Measurements from ENCODE around the gene AIFM3.
A peak's percentile ranks its signal among the peaks of the same experiment; 100 is the strongest.

Gene AIFM3

DNA sequence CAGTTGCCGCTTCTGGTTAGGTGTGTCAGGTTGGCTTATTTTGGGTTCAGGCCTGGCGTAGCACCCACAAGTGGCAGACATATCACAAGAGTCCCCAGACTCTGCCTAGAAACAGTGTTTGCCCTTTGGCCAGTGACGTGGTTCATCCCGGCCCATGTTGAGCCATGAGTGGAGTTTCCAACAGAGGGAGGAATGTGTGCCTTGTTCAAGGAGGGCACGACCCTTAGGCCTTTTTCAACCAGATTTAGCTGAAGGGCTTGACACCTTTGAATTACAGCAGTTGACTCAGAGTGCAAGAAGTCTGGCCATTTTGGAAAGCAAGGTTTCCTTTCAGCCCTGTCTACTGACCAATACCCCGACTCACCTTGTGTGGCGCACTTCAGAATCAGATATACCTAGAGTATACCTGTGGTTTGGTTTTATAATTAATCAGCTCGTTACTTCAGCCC lies 15.1 kb upstream of the AIFM3 start:
- Histone ChIP-seq H3K36me3 (ENCODE audit: control insufficient read depth, insufficient read depth, low read length) (peaks cover 57% of the 10 kb centered on the region), H3K27ac (ENCODE audit: low read depth, low read length) (no peak overlapping the region), H3K9me3 (ENCODE audit: control insufficient read depth, insufficient read depth, low read depth, low read length) (no peaks in the 10 kb centered on the region), H3K9ac (ENCODE audit: low read length) (no peak overlapping the region), H3K4me3 (ENCODE audit: low read depth, low read length) (no peak overlapping the region), H3K27me3 (ENCODE audit: control insufficient read depth, insufficient read depth, low read length) (peaks cover 5% of the 10 kb centered on the region), H3K4me1 (ENCODE audit: control insufficient read depth, insufficient read depth, low read length) (peaks cover 10% of the 10 kb centered on the region)

DNA sequence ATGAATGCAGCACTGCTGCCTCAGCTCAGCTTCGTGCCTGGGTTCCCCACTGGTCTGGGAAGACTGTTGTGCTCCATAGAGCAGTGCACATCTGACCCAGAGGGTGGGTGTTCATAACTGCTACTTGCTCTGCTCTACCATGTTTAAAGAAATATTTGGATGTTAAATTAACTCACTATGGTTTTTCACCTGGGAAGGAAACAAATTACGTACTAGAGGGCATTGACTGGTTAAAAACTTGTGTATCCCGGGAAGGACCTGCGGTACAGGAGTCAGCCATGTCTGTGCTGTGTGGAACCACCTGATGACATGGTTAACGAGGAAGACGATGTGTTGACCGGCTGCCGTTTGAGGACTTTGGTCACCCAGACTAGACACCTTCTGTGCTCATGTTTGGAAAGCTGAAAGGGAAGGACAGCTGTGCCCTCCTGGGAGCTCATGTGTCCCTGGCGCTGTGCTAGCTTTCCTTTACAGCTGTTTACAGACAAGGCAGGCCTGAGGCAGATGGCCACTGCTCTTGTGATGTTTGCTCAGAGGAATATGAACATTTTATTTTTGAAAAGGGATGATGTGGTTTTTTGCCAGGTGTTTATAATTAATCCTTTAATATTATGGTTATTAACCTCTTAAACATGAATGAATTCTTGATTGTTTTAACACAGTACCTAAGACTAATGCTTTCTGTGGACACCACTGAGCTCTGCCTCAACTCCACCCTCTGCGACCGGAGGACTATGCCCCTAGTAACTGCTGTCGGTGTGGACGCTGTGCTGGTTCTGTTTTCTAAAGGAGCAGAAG lies 14.3 kb upstream of the AIFM3 start:
- peaks cover 11% of the 10 kb centered on the region for H3K27me3 ChIP-seq (ENCODE audit: control insufficient read depth, insufficient read depth, low read length)
- H3K9me3 ChIP-seq (ENCODE audit: control insufficient read depth, insufficient read depth, low read depth, low read length) = no peaks in the 10 kb centered on the region
- peaks cover 10% of the 10 kb centered on the region for H3K4me1 ChIP-seq (ENCODE audit: control insufficient read depth, insufficient read depth, low read length)
- H3K27ac ChIP-seq (ENCODE audit: low read depth, low read length) = no peak overlapping the region
- peaks cover 56% of the 10 kb centered on the region for H3K36me3 ChIP-seq (ENCODE audit: control insufficient read depth, insufficient read depth, low read length)
- H3K4me3 ChIP-seq (ENCODE audit: low read depth, low read length) = no peak overlapping the region
- no peak overlapping the region for H3K9ac ChIP-seq (ENCODE audit: low read length)

DNA sequence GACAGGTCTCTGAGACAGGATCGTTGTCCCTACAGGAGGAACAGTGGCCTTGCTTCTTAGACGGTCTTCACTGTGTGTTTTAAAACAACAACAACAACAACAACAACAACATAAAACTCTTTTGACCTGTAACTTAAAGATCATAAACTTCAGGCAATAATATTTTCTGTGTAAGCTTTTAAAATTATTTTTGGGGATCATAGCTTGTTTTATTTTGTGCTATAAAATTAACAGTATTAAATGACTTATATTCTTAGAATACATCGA lies 13.8 kb upstream of the AIFM3 start:
- Histone ChIP-seq H3K4me1 (ENCODE audit: control insufficient read depth, insufficient read depth, low read length) (peaks cover 10% of the 10 kb centered on the region), H3K27ac (ENCODE audit: low read depth, low read length) (no peak overlapping the region), H3K9ac (ENCODE audit: low read length) (no peak overlapping the region), H3K36me3 (ENCODE audit: control insufficient read depth, insufficient read depth, low read length) (peaks cover 53% of the 10 kb centered on the region), H3K4me3 (ENCODE audit: low read depth, low read length) (no peak overlapping the region), H3K27me3 (ENCODE audit: control insufficient read depth, insufficient read depth, low read length) (peaks cover 16% of the 10 kb centered on the region), H3K9me3 (ENCODE audit: control insufficient read depth, insufficient read depth, low read depth, low read length) (no peaks in the 10 kb centered on the region)

DNA sequence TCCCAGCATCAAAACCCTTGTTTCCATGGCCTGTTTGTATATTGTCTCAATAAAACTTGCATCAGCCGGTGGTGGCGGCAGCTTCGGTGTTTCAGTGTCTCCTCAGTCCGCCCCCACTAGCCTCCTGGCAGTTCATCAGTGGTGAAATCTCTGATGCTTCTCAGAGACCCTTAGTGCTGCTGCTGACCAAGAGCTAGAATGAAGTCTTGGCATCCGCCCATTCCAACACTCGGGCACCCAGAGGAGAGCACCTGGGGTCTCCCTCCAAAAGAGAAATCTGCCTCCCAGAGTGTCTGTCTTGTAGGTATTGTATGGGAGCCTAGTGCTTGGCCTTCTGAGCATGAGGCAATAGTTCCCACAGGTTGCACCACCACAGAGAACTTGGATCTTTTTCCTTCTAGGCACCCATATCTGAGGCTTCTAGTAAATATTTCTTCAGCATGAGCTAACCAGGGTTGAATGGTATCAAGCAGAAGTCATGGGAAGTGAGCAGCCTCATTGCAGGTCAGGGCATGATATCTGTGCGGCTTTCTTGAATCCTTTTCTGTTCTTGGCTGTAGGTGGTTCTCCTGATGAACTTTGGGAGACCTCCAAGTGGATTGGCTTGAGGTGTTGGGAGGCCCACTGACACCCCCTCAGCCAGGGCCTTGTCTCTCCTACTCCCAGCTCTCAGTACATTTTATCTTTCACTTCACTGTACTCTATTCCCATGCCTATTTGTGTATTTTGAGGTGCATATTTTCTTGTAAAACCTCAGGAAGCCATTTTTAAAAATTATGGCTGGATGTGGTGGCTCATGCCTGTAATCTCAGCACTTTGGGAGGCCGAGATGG lies 13.2 kb upstream of the AIFM3 start:
- Histone ChIP-seq H3K4me3 (ENCODE audit: low read depth, low read length) (no peak overlapping the region), H3K27me3 (ENCODE audit: control insufficient read depth, insufficient read depth, low read length) (peaks cover 20% of the 10 kb centered on the region), H3K9ac (ENCODE audit: low read length) (no peak overlapping the region), H3K36me3 (ENCODE audit: control insufficient read depth, insufficient read depth, low read length) (peaks cover 52% of the 10 kb centered on the region), H3K4me1 (ENCODE audit: control insufficient read depth, insufficient read depth, low read length) (peaks cover 10% of the 10 kb centered on the region), H3K9me3 (ENCODE audit: control insufficient read depth, insufficient read depth, low read depth, low read length) (no peaks in the 10 kb centered on the region), H3K27ac (ENCODE audit: low read depth, low read length) (no peak overlapping the region)

DNA sequence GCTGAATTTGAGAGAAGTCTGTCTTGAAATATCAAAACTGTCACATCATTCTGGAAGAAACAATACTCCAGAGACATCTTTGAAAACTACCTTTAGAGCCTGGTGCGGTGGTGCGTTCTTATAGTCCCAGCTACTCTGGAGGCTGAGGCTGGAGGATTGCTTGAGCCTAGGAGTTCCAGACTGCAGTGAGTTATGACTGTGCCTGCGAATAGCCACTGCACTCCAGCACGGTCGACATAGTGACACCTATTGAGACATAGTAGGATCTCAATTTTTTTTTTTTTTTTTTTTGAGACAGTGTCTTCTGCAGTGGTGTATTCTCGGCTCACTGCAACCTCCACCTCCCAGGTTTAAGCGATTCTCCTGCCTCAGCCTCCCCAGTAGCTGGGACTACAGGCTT lies 11.5 kb upstream of the AIFM3 start:
- H3K4me1 ChIP-seq (ENCODE audit: control insufficient read depth, insufficient read depth, low read length) = peaks cover 10% of the 10 kb centered on the region
- peaks cover 37% of the 10 kb centered on the region for H3K36me3 ChIP-seq (ENCODE audit: control insufficient read depth, insufficient read depth, low read length)
- H3K4me3 ChIP-seq (ENCODE audit: low read depth, low read length) = no peak overlapping the region
- no peak overlapping the region for H3K9ac ChIP-seq (ENCODE audit: low read length)
- peaks cover 20% of the 10 kb centered on the region for H3K27me3 ChIP-seq (ENCODE audit: control insufficient read depth, insufficient read depth, low read length)
- H3K27ac ChIP-seq (ENCODE audit: low read depth, low read length) = no peak overlapping the region
- no peaks in the 10 kb centered on the region for H3K9me3 ChIP-seq (ENCODE audit: control insufficient read depth, insufficient read depth, low read depth, low read length)

DNA sequence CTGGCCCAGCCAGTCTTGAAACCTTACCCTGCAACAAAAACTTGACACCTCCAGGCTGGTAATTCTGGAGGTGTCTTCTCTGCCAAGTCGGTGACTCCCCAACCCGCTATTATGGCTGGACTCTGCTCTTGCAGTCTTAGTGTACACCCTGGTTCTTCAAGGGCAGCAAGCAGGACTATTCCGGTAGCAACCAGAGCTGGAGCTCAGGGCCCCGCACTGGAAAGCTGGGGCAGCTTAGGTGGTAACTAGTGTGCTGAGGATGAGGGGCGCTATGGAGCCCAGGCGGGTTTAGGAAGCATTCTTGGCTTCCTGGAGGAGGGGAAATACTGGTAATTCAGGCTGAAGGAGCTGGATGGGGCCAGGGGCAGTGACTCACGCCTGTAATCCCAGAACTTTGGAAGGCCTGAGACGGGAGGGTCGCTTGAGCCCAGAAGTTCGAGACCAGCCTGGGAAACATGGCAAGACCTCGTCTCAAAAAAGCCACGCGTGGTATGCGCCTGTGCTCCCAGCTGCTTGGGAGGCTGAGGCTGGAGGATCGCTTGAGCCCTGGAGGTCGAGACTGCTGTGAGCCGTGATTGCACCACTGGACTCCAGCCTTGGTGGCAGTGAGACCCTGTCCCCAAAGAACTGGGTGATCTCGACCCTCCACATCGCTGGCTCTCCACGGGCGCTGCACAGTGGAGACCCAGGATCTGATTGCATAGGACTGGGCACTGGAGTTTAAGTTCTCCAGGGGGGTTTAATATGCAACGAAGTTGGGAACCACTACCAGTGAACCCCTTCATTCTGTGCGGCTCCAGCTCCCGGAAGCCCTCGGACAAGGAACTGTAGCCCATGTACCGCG lies 10.6 kb upstream of the AIFM3 start:
- Histone ChIP-seq H3K27me3 (ENCODE audit: control insufficient read depth, insufficient read depth, low read length) (peaks cover 20% of the 10 kb centered on the region), H3K9ac (ENCODE audit: low read length) (peak overlapping the region; percentile 59), H3K9me3 (ENCODE audit: control insufficient read depth, insufficient read depth, low read depth, low read length) (no peaks in the 10 kb centered on the region), H3K4me1 (ENCODE audit: control insufficient read depth, insufficient read depth, low read length) (peaks cover 7% of the 10 kb centered on the region), H3K36me3 (ENCODE audit: control insufficient read depth, insufficient read depth, low read length) (peaks cover 28% of the 10 kb centered on the region), H3K27ac (ENCODE audit: low read depth, low read length) (no peak overlapping the region), H3K4me3 (ENCODE audit: low read depth, low read length) (peak overlapping the region; percentile 74)

DNA sequence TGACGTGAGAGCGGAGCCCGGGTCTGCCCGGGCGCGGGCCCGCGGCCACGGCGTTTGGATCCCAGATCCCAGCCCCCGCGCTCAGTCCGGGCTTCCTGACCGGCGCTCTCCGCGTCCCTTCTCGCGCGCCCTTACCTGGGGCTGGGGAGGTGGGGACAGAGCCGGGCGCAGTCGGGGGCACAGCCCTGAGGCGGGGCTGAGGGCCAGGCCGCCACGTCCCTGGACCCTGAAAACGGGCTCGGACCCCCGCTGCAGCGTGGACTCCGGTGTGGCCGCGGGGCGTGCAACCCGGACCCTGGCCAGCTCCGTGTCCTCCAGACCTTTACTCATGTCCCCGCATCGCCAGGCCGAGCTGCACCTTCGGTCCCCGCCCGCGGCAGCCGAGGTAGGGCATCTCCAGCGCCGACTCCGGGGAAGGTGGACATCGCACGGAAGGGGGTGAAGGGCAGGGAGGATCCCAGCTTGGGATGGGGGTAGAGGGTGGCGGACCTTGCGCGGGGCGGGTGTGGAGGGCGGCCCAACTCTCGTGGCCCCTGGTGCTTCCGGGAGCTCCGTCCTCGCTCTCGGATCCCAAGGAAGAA lies 9.9 kb upstream of the AIFM3 start:
- no peak overlapping the region for H3K27ac ChIP-seq (ENCODE audit: low read depth, low read length)
- H3K9me3 ChIP-seq (ENCODE audit: control insufficient read depth, insufficient read depth, low read depth, low read length) = no peaks in the 10 kb centered on the region
- H3K9ac ChIP-seq (ENCODE audit: low read length) = peak overlapping the region; percentile 59
- peaks cover 7% of the 10 kb centered on the region for H3K4me1 ChIP-seq (ENCODE audit: control insufficient read depth, insufficient read depth, low read length)
- H3K36me3 ChIP-seq (ENCODE audit: control insufficient read depth, insufficient read depth, low read length) = peaks cover 21% of the 10 kb centered on the region
- peak overlapping the region; percentile 74 for H3K4me3 ChIP-seq (ENCODE audit: low read depth, low read length)
- H3K27me3 ChIP-seq (ENCODE audit: control insufficient read depth, insufficient read depth, low read length) = peaks cover 20% of the 10 kb centered on the region

DNA sequence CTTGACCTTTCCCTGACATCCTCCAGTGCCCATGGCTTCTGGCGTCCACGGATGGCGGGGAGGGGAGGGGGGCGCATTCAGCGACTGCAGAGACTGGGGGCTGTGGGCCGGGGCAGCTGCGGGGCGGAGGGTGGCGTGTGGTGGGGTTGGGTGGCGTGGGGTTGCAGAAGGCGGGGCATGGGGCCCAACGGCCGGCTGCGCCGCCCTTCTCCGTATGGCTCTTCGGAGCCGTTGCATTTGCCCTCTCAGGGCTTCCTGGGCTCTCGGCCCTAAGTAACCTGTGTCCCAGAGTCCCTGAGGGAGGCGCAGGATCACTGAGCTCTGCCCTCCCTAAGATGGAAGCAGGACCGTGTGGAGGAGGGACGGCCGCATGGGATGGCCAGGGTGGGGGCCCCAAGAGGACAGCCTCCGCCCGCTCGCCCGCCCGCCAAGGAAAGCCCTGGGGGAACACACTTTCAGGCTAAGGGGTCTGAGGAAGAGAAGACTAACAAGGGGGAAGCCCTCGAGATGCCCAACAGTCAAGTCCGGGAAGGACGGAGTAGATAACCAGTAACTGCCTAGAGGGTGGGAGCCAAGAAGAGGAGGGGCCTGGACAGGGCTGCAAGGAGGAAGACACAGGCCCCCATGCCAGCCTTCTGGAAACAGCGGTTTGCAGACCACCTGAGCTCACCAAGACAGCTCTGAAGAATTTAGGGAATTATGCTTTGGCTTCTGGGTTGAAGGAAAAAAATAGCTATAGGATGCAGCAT lies 9.2 kb upstream of the AIFM3 start:
- peak overlapping the region; percentile 74 for H3K4me3 ChIP-seq (ENCODE audit: low read depth, low read length)
- H3K27me3 ChIP-seq (ENCODE audit: control insufficient read depth, insufficient read depth, low read length) = peaks cover 26% of the 10 kb centered on the region
- peak overlapping the region; percentile 59 for H3K9ac ChIP-seq (ENCODE audit: low read length)
- peaks cover 7% of the 10 kb centered on the region for H3K4me1 ChIP-seq (ENCODE audit: control insufficient read depth, insufficient read depth, low read length)
- H3K36me3 ChIP-seq (ENCODE audit: control insufficient read depth, insufficient read depth, low read length) = peaks cover 14% of the 10 kb centered on the region
- H3K9me3 ChIP-seq (ENCODE audit: control insufficient read depth, insufficient read depth, low read depth, low read length) = no peaks in the 10 kb centered on the region
- H3K27ac ChIP-seq (ENCODE audit: low read depth, low read length) = no peak overlapping the region

DNA sequence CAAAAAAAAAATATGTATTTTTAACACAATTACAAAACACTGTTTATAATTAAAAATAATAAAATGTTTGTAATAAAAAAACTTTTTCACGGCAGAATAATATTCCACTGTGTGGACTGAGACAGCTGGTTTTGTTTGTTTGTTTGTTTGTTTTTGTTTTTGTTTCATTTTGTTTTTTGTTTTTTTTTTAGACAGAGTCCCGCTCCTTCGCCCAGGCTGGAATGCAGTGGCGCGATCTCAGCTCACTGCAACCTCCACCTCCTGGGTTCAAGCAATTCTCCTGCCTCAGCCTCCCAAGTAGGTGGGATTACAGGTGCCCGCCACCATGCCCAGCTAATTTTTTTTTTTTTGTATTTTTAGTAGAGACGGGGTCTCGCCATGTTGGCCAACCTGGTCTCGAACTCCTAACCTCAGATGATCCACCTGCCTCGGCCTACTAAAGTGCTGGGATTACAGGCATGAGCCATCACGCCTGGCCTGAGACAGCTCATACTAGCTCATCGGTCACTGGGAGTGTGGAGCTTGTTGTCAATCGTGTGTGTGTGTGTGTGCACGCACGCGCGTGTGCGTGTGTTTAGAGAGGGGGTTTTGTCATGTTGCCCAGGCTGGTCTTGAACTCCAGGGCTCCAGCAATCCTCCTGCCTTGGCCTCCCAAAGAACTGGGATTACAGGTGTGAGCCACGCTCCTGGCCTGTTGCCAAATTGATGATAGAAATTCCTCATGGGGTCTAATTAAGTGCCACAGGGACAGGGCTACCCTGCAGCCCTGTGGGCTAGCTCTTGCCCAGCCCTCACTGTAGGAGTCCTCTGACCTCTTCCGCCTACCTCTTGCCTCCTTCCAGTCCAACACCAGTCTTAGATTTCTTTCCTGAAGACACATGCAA lies 7.2 kb upstream of the AIFM3 start:
- Histone ChIP-seq H3K27ac (ENCODE audit: low read depth, low read length) (no peak overlapping the region), H3K9me3 (ENCODE audit: control insufficient read depth, insufficient read depth, low read depth, low read length) (no peaks in the 10 kb centered on the region), H3K36me3 (ENCODE audit: control insufficient read depth, insufficient read depth, low read length) (no peaks in the 10 kb centered on the region), H3K4me3 (ENCODE audit: low read depth, low read length) (no peak overlapping the region), H3K9ac (ENCODE audit: low read length) (no peak overlapping the region), H3K27me3 (ENCODE audit: control insufficient read depth, insufficient read depth, low read length) (peaks cover 45% of the 10 kb centered on the region), H3K4me1 (ENCODE audit: control insufficient read depth, insufficient read depth, low read length) (peaks cover 7% of the 10 kb centered on the region)
